SH-SY5Y (cell line): ENCODE data around the gene RPIA.

Source experiments
- GATA2 ChIP-seq: IDR thresholded peaks from 2 replicates; pipeline ENCODE4 v1.6.1; 2011; ENCODE audit warnings: mild to moderate bottlenecking, low read depth, low read length
- GATA3 ChIP-seq: IDR thresholded peaks from 2 replicates; pipeline ENCODE4 v1.6.1; 2011; ENCODE audit warnings: low read depth, mild to moderate bottlenecking, low read length, moderate library complexity

DNA sequence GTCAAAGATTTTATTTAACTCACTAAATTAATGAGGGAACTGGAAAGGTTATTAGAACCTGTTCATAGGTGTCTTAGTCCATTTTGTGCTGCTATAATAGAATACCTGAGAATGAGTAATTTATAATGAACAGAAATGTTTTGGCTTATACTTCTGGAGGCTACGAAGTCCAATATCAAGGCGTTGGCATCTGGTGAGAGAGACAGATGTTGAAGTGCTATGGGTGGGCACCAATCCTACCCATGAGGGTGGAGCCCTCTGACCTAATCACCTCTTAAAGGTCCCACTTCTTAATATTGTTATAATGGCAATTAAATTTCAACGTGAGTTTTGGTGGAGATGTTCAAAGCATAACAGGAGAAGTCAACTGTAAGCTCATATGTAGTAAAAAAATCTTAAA, 5.1 kb downstream of the RPIA start:
- TF ChIP-seq GATA2 (no peak), GATA3 (no peak)
